Activated CD4-positive, CD25-positive, alpha-beta regulatory T cell treated with anti-CD3 and anti-CD28 coated beads, Interleukin-2, amount 50 U/mL, for 72 hours (primary cell): ENCODE measurements around the gene CENPP.

Experiments used
- DNase-seq: peaks from one replicate; pipeline ENCODE4 v3.0.0; 2021

The CENPP gene

GRCh38 chr9:92603100-92603499, 277.3 kb downstream of the CENPP start:
- no peak for DNase-seq

GRCh38 chr9:92603990-92604389, 278.2 kb downstream of the CENPP start:
- DNase-seq: no peak

- DNase-seq: no peak
Measured at GRCh38 chr9:92605224-92605623, 279.5 kb downstream of the CENPP start.

GRCh38 chr9:92607088-92607487, 281.3 kb downstream of the CENPP start:
- DNase-seq: no peak

GRCh38 chr9:92607773-92608172, 282.0 kb downstream of the CENPP start:
- no peak for DNase-seq

GRCh38 chr9:92608241-92608908, 282.6 kb downstream of the CENPP start:
- no peak for DNase-seq

GRCh38 chr9:92608909-92609445, 283.2 kb downstream of the CENPP start:
- DNase-seq: no peak

GRCh38 chr9:92610470-92611420, 285.0 kb downstream of the CENPP start:
- DNase-seq: no peak

- no peak for DNase-seq
Measured at GRCh38 chr9:92611621-92612285, 286.0 kb downstream of the CENPP start.

GRCh38 chr9:92612292-92612691, 286.5 kb downstream of the CENPP start:
- DNase-seq: no peak

- no peak for DNase-seq
Measured at GRCh38 chr9:92612816-92613215, 287.1 kb downstream of the CENPP start.

- no peak for DNase-seq
Measured at GRCh38 chr9:92613268-92614122, 287.7 kb downstream of the CENPP start.

- no peak for DNase-seq
Measured at GRCh38 chr9:92614123-92614510, 288.4 kb downstream of the CENPP start.

- no peak for DNase-seq
Measured at GRCh38 chr9:92614763-92615461, 289.2 kb downstream of the CENPP start.

GRCh38 chr9:92615790-92616189, 290.0 kb downstream of the CENPP start:
- no peak for DNase-seq

GRCh38 chr9:92616199-92616641, 290.5 kb downstream of the CENPP start:
- no peak for DNase-seq

- DNase-seq: no peak
Measured at GRCh38 chr9:92616655-92617111, 290.9 kb downstream of the CENPP start.

GRCh38 chr9:92617195-92617813, 291.6 kb downstream of the CENPP start:
- no peak for DNase-seq

- no peak for DNase-seq
Measured at GRCh38 chr9:92617951-92618510, 292.3 kb downstream of the CENPP start.

- no peak for DNase-seq
Measured at GRCh38 chr9:92618633-92619225, 293.0 kb downstream of the CENPP start.
